Measurements from ENCODE around the gene SPACA7. TPM values are rescaled to one million over a fixed set of nuclear protein-coding genes. Genes with fewer than 3 reads are reported as not detected.

Gene SPACA7
- total and polyA plus RNA-seq, 9 of the 15 experiments (the other 6 are each of a cell fraction or from before 2014, with no cell fraction given): not detected

- intact Hi-C loops (cut with micrococcal nuclease): no loop called here
- CTCF ChIA-PET (ENCODE audit: low intra/inter-chr PET ratio): no interaction called here
These were observed 91.9 kb downstream of the SPACA7 start for GRCh38 chr13:112468069-112468468.

More at GRCh38 chr13:112468069-112468468, 91.9 kb downstream of the SPACA7 start:
- Histone ChIP-seq H3K9ac (ENCODE audit: insufficient read depth in 1 of 2, low read depth in 2 of 2, low read length in 2 of 2) (no peak overlapping the region), H3K9me1 (ENCODE audit: control insufficient read depth, insufficient read depth, low read length) (no peaks in the 10 kb centered on the region), H3K27me3 (ENCODE audit: control insufficient read depth in 2 of 2, insufficient read depth in 2 of 2, low read length in 2 of 2) (peaks cover 8 to 49% of the 10 kb centered on the region in 2 experiments; a peak in 4 of 5 replicates), H3K4me3 (no peak overlapping the region), H3K4me1 (replicated peaks in 1 of 2; ENCODE audit: control insufficient read depth in 2 of 2, insufficient read depth in 2 of 2, low read length in 2 of 2) (peaks cover 0 to 4% of the 10 kb centered on the region in 2 experiments; a peak in 1 of 5 replicates), H3K9me3 (replicated peaks; ENCODE audit: control insufficient read depth, insufficient read depth, low read depth, low read length) (no peaks in the 10 kb centered on the region), H3K27ac (ENCODE audit: extremely low read depth, low read depth, low read length) (no peak overlapping the region), H3K4me2 (ENCODE audit: insufficient read depth, low read length) (no peak overlapping the region), H4K20me1 (replicated peaks; ENCODE audit: control insufficient read depth, insufficient read depth, low read length) (no peaks in the 10 kb centered on the region), H2AFZ (ENCODE audit: low read depth, low read length) (no peak overlapping the region), H3K36me3 (ENCODE audit: control insufficient read depth, insufficient read depth, low read length) (no peaks in the 10 kb centered on the region), H3K79me2 (ENCODE audit: control insufficient read depth, insufficient read depth, low read length) (no peaks in the 10 kb centered on the region)
- TF ChIP-seq, protein P1, sequence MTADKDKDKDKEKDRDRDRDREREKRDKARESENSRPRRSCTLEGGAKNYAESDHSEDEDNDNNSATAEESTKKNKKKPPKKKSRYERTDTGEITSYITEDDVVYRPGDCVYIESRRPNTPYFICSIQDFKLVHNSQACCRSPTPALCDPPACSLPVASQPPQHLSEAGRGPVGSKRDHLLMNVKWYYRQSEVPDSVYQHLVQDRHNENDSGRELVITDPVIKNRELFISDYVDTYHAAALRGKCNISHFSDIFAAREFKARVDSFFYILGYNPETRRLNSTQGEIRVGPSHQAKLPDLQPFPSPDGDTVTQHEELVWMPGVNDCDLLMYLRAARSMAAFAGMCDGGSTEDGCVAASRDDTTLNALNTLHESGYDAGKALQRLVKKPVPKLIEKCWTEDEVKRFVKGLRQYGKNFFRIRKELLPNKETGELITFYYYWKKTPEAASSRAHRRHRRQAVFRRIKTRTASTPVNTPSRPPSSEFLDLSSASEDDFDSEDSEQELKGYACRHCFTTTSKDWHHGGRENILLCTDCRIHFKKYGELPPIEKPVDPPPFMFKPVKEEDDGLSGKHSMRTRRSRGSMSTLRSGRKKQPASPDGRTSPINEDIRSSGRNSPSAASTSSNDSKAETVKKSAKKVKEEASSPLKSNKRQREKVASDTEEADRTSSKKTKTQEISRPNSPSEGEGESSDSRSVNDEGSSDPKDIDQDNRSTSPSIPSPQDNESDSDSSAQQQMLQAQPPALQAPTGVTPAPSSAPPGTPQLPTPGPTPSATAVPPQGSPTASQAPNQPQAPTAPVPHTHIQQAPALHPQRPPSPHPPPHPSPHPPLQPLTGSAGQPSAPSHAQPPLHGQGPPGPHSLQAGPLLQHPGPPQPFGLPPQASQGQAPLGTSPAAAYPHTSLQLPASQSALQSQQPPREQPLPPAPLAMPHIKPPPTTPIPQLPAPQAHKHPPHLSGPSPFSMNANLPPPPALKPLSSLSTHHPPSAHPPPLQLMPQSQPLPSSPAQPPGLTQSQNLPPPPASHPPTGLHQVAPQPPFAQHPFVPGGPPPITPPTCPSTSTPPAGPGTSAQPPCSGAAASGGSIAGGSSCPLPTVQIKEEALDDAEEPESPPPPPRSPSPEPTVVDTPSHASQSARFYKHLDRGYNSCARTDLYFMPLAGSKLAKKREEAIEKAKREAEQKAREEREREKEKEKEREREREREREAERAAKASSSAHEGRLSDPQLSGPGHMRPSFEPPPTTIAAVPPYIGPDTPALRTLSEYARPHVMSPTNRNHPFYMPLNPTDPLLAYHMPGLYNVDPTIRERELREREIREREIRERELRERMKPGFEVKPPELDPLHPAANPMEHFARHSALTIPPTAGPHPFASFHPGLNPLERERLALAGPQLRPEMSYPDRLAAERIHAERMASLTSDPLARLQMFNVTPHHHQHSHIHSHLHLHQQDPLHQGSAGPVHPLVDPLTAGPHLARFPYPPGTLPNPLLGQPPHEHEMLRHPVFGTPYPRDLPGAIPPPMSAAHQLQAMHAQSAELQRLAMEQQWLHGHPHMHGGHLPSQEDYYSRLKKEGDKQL (CRISPR knock-in tag; IDR thresholded peaks at IDR 0.05; ENCODE audit: borderline replicate concordance): no peak
- TF ChIP-seq NCOA4 (IDR thresholded peaks at IDR 0.05; ENCODE audit: partially characterized antibody): no peak
- TF ChIP-seq, protein P2, sequence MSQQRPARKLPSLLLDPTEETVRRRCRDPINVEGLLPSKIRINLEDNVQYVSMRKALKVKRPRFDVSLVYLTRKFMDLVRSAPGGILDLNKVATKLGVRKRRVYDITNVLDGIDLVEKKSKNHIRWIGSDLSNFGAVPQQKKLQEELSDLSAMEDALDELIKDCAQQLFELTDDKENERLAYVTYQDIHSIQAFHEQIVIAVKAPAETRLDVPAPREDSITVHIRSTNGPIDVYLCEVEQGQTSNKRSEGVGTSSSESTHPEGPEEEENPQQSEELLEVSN (IDR thresholded peaks at IDR 0.05; ENCODE audit: borderline replicate concordance in 1 of 2, extremely low read depth in 1 of 2, insufficient read depth in 1 of 2, insufficient read length in 1 of 2, low read depth in 1 of 2, low read length in 1 of 2, poor library complexity in 1 of 2, severe bottlenecking in 1 of 2): peak in 1 of 2 experiments; percentile 34
- TF ChIP-seq, protein P3, sequence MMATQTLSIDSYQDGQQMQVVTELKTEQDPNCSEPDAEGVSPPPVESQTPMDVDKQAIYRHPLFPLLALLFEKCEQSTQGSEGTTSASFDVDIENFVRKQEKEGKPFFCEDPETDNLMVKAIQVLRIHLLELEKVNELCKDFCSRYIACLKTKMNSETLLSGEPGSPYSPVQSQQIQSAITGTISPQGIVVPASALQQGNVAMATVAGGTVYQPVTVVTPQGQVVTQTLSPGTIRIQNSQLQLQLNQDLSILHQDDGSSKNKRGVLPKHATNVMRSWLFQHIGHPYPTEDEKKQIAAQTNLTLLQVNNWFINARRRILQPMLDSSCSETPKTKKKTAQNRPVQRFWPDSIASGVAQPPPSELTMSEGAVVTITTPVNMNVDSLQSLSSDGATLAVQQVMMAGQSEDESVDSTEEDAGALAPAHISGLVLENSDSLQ (IDR thresholded peaks at IDR 0.05): no peak
- DNase-seq (ENCODE audit: extremely low read depth in 1 of 4, low spot score in 3 of 4) (no peak), ATAC-seq (no peak), FAIRE-seq (no peak)
- in situ Hi-C loops (cut with MboI): no loop called here
- BruUV-seq (replicated peaks): no TSS peak
- POLR2A ChIA-PET: interaction anchor here (1.1 kb wide), 1 partner anchor 14 kb away, joined by 3 read pairs; no protein-coding TSS in a partner anchor
- 5% methylated on average over 10 of the region's 10 CpGs for WGBS (ENCODE audit: insufficient coverage, low coverage, missing lambda C conversion rate)

Measured in K562 (cell line).